Esophagus muscularis mucosa (tissue), 4 donors: ENCODE measurements around the gene CPD. TPM values are rescaled to one million over a fixed set of nuclear protein-coding genes. Genes with fewer than 3 reads are reported as not detected.
A peak's percentile ranks its signal among the peaks of the same experiment; 100 is the strongest.

Experiments used
- DNase-seq: peaks from one replicate; pipeline ENCODE4 v3.0.0-alpha.2; 2017; ENCODE audit errors: extremely low spot score
- H3K27ac ChIP-seq, 4 donors: fragments of 200-600 bp; sonication (generic); replicated peaks in 1 of 4; 1 replicate in 3 of 4; 2 replicates in 1 of 4; pipeline ENCODE4 v1.5.1; 2016 to 2019; ENCODE audit warnings: mild to moderate bottlenecking in 1 of 4
- H3K27me3 ChIP-seq, 4 donors: fragments of 200-600 bp; sonication (generic); one replicate each; pipeline versions ENCODE4 v1.5.1 to v1.6.0; 2016 to 2019
- H3K36me3 ChIP-seq, 4 donors: fragments of 200-600 bp; sonication (generic); one replicate each; pipeline ENCODE4 v1.5.1; 2016 to 2019
- H3K4me1 ChIP-seq, 4 donors: fragments of 200-600 bp; sonication (generic); one replicate each; pipeline ENCODE4 v1.5.1; 2016 to 2019
- H3K4me3 ChIP-seq, 4 donors: fragments of 200-600 bp; sonication (generic); 1 replicate in 2 of 4; 2 replicates in 2 of 4; pipeline ENCODE4 v1.5.1; 2016 to 2019; ENCODE audit warnings: mild to moderate bottlenecking in 4 of 4, moderate library complexity in 1 of 4
- H3K9me3 ChIP-seq, 4 donors: fragments of 200-600 bp; sonication (generic); 1 replicate in 3 of 4; 2 replicates in 1 of 4; pipeline ENCODE4 v1.5.1; 2016 to 2019
- EP300 ChIP-seq: sonication (generic); formaldehyde crosslinking; IDR thresholded peaks from one replicate; pipeline ENCODE4 v1.6.1; 2017; ENCODE audit warnings: antibody characterized with exemption
- POLR2A ChIP-seq: fragments of 450-650 bp; IDR thresholded peaks from one replicate; pipeline ENCODE4 v1.6.1; 2017; ENCODE audit warnings: antibody characterized with exemption, moderate library complexity, mild to moderate bottlenecking, low read depth
- POLR2AphosphoS5 ChIP-seq, 2 donors: sonication (generic); formaldehyde crosslinking; IDR thresholded peaks; one replicate each; pipeline ENCODE4 v1.6.1; 2017; ENCODE audit warnings: antibody characterized with exemption in 2 of 2
- WGBS: methylation state at CpG from one replicate; pipeline ENCODE4 v1.1.5; 2018; 5-methylcytosine and 5-hydroxymethylcytosine counted together
- intact Hi-C: fragments of 100-400 bp; cut with DNase I; formaldehyde crosslinking; loops from one replicate; pipeline ENCODE4 v1.15.1; 2023
- total RNA-seq, 4 donors: library from RNA; depleted of rRNA; stranded (reverse); fragments of >200 nt; gene quantifications; one replicate each; pipeline versions ENCODE4 v1.1.0 to v1.2.1, GENCODE V29; 2016
- TF ChIP-seq, protein P1 (sequence below), 3 experiments: fragments of 200-600 bp in 2 of 3; fragments of 450-650 bp in 1 of 3; sonication (generic) in 2 of 3; IDR thresholded peaks; one replicate each; pipeline ENCODE4 v1.5.1; 2017 to 2019; ENCODE audit warnings: antibody characterized with exemption in 3 of 3, mild to moderate bottlenecking in 2 of 3, moderate library complexity in 1 of 3

Gene CPD
- total RNA-seq, 4 donors from 2014 or later = 67.0 to 141 (median 95.1) TPM

DNA sequence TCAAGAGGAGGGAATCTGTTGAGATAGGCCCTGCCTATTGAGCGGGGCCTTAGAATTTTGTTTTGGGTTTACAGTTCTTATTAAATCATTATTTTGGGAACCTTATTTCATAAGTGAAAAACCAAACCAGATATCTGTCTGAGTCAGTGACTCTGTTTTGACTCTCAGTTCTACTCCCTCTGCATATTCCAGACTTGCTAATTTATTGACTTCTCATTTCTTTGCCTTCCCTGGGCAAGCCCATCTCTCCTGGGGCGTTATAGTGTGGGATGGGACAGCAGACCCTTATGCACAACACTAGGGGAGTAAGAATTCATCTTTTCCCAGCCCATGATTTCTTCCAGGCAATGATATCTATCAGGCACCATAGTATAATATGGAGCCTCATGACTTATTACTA is 45.7 kb downstream of the CPD start:
- Histone ChIP-seq H3K27me3 (no peaks in the 10 kb centered on the region), H3K27ac (no peak overlapping the region), H3K4me1 (peaks cover 0 to 9% (median 9%) of the 10 kb centered on the region in 4 donors), H3K4me3 (no peak overlapping the region), H3K9me3 (no peaks in the 10 kb centered on the region), H3K36me3 (peaks cover 6 to 66% (median 48%) of the 10 kb centered on the region in 4 donors)
- no peak for DNase-seq
- 100% methylated on average over 2 of the region's 2 CpGs for WGBS
- intact Hi-C loops = loop anchor here (10.0 kb wide), 1 partner anchor 80 kb away; no protein-coding TSS in a partner anchor
- TF ChIP-seq POLR2AphosphoS5 (IDR thresholded peaks at IDR 0.05) (no peak), EP300 (no peak), POLR2A (no peak)
- TF ChIP-seq, protein P1, sequence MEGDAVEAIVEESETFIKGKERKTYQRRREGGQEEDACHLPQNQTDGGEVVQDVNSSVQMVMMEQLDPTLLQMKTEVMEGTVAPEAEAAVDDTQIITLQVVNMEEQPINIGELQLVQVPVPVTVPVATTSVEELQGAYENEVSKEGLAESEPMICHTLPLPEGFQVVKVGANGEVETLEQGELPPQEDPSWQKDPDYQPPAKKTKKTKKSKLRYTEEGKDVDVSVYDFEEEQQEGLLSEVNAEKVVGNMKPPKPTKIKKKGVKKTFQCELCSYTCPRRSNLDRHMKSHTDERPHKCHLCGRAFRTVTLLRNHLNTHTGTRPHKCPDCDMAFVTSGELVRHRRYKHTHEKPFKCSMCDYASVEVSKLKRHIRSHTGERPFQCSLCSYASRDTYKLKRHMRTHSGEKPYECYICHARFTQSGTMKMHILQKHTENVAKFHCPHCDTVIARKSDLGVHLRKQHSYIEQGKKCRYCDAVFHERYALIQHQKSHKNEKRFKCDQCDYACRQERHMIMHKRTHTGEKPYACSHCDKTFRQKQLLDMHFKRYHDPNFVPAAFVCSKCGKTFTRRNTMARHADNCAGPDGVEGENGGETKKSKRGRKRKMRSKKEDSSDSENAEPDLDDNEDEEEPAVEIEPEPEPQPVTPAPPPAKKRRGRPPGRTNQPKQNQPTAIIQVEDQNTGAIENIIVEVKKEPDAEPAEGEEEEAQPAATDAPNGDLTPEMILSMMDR (IDR thresholded peaks at IDR 0.05) = no peak

DNA sequence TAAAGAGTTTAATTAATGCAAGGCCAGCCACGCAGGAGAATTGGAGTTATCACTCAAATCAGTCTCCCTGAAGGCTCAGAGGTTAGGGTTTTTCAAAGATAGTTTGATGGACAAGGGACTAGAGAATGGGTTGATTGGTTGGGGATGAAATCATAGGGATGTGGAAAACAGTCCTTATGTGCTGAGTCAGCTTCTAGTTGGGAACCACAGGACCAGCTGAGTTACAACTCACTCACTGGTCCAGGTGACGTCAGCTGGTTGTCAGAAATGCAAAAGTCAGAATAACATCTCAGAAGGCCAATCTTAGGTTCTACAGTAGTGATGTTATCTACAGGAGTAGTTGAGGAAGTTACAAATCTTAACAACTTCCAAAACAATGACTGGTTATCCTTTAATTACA is 47.6 kb downstream of the CPD start:
- peaks cover 6 to 69% (median 43%) of the 10 kb centered on the region in 4 donors for H3K36me3 ChIP-seq
- no peak overlapping the region for H3K4me3 ChIP-seq
- DNase-seq = no peak
- 88% methylated on average over 2 of the region's 2 CpGs for WGBS
- H3K27me3 ChIP-seq = no peaks in the 10 kb centered on the region
- no peaks in the 10 kb centered on the region for H3K9me3 ChIP-seq
- TF ChIP-seq, protein P1 (IDR thresholded peaks at IDR 0.05) = no peak
- TF ChIP-seq POLR2AphosphoS5 (IDR thresholded peaks at IDR 0.05) = no peak
- TF ChIP-seq POLR2A = no peak
- TF ChIP-seq EP300 = no peak
- H3K27ac ChIP-seq = no peak overlapping the region
- intact Hi-C loops = loop anchor here (10.0 kb wide), 1 partner anchor 81 kb away; no protein-coding TSS in a partner anchor
- H3K4me1 ChIP-seq = peaks cover 0 to 22% (median 16%) of the 10 kb centered on the region in 4 donors

DNA sequence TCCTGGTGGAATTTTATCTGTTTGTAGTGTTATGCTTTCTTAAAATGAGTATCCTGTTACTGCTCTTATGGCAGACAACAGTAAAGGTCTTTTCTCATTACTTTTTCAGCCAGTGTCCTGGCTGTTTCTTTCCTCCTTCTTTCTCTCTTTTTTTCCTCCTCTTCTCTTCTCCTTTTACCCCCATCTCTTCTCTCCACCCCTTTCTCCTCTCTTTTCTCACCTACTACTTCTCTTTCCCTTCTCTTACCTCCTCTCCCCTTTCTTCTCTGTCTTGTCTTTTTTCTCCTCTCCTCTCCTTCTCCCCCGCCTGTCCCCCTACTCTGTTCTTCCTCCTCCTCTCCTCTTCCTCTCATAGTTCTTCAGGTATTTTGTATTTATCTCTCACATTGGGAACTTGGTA is 48.9 kb downstream of the CPD start:
- no peak for DNase-seq
- TF ChIP-seq, protein P1 (IDR thresholded peaks at IDR 0.05) = no peak
- TF ChIP-seq POLR2AphosphoS5 (IDR thresholded peaks at IDR 0.05) (no peak), POLR2A (no peak), EP300 (no peak)
- Histone ChIP-seq H3K4me3 (no peak overlapping the region), H3K27ac (peak overlapping the region in 1 of 4 donors; percentile 34), H3K27me3 (no peaks in the 10 kb centered on the region), H3K36me3 (peaks cover 10 to 69% (median 44%) of the 10 kb centered on the region in 4 donors), H3K4me1 (peaks cover 0 to 22% (median 16%) of the 10 kb centered on the region in 4 donors), H3K9me3 (no peaks in the 10 kb centered on the region)
- WGBS = 89% methylated on average over 1 of the region's 1 CpG
- intact Hi-C loops = loop anchor here (10.0 kb wide), 1 partner anchor 83 kb away; no protein-coding TSS in a partner anchor

DNA sequence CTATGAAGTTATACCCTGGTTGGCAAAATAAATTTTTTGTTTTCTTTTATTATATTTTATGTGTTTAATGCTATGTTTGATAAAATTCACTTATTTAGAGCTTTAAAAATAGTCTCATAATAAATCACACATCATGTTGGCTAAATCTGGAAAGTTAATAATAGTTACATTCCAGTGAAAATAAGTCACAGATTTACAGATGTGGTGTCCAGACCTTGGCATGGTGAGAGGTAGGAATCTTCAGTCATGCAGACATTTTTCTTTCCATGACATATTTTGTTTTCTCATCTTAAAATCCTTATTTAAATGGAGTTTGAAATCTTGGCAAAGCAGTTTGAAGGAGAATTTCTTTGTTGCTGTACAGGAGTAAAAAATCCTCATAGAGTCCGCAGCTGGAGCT is 50.4 kb downstream of the CPD start:
- intact Hi-C loops = loop anchor here (10.0 kb wide), 1 partner anchor 84 kb away; no protein-coding TSS in a partner anchor
- Histone ChIP-seq H3K4me1 (peaks cover 0 to 31% (median 20%) of the 10 kb centered on the region in 4 donors), H3K27ac (peak overlapping the region; percentile 66 to 72 (median 70)), H3K9me3 (no peaks in the 10 kb centered on the region), H3K4me3 (no peak overlapping the region), H3K27me3 (no peaks in the 10 kb centered on the region), H3K36me3 (peaks cover 4 to 57% (median 39%) of the 10 kb centered on the region in 4 donors)
- TF ChIP-seq POLR2AphosphoS5 (IDR thresholded peaks at IDR 0.05) = no peak
- TF ChIP-seq, protein P1 (IDR thresholded peaks at IDR 0.05) = no peak
- TF ChIP-seq EP300 = no peak
- no peak for TF ChIP-seq POLR2A
- 42% methylated on average over 1 of the region's 1 CpG for WGBS
- no peak for DNase-seq

DNA sequence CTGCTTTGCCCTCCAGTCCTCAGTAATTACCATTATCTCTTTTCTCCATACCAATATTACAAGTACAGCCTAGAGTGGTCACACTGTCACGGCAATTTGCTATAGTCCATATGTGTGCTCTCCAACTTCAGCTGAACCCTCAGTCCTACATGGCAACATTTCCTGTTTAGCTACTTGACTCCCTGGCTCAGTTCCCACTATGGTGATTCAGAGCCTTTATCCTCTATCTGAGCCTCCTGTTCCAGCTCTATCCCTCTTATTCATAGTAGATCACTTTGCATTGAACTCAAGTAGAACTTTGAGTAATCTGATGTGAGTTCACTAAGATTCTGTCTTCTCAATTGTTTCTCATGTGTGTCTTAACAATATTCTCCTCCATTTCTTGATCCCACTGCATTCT is 54.8 kb downstream of the CPD start:
- 70% methylated on average over 1 of the region's 1 CpG for WGBS
- no peak overlapping the region for H3K27ac ChIP-seq
- TF ChIP-seq, protein P1 (IDR thresholded peaks at IDR 0.05) = no peak
- TF ChIP-seq EP300 (no peak), POLR2AphosphoS5 (IDR thresholded peaks at IDR 0.05) (no peak), POLR2A (no peak)
- H3K4me1 ChIP-seq = peaks cover 0 to 31% (median 20%) of the 10 kb centered on the region in 4 donors
- peaks cover 8 to 48% (median 21%) of the 10 kb centered on the region in 4 donors for H3K36me3 ChIP-seq
- H3K9me3 ChIP-seq = no peaks in the 10 kb centered on the region
- H3K4me3 ChIP-seq = no peak overlapping the region
- no peak for DNase-seq
- H3K27me3 ChIP-seq = no peaks in the 10 kb centered on the region
- intact Hi-C loops = no loop called here
